Activated CD8-positive, alpha-beta memory T cell treated with anti-CD3 and anti-CD28 coated beads for 24 hours (primary cell): Measurements from ENCODE around the gene CIRBP.

Experiments
- DNase-seq: peaks from one replicate; pipeline ENCODE4 v3.0.0-alpha.2; 2020

Gene CIRBP

GRCh38 chr19:1257475-1258162, 11.5 kb upstream of the CIRBP start:
- DNase-seq = no peak

GRCh38 chr19:1258163-1258492, 11.0 kb upstream of the CIRBP start:
- DNase-seq = no peak

GRCh38 chr19:1258707-1259205, 10.4 kb upstream of the CIRBP start:
- DNase-seq = no peak

- DNase-seq = peak; percentile 89
These were observed 9.8 kb upstream of the CIRBP start for GRCh38 chr19:1259206-1259875.

- DNase-seq = no peak
These were observed 9.0 kb upstream of the CIRBP start for GRCh38 chr19:1259876-1260748.

- peak; percentile 98 for DNase-seq
These were observed 8.2 kb upstream of the CIRBP start for GRCh38 chr19:1260749-1261537.

GRCh38 chr19:1261538-1261797, 7.7 kb upstream of the CIRBP start:
- no peak for DNase-seq

GRCh38 chr19:1261798-1262622, 7.1 kb upstream of the CIRBP start:
- no peak for DNase-seq

- no peak for DNase-seq
These were observed 6.5 kb upstream of the CIRBP start for GRCh38 chr19:1262623-1263123.

GRCh38 chr19:1263188-1263587, 5.9 kb upstream of the CIRBP start:
- no peak for DNase-seq

- no peak for DNase-seq
These were observed 4.1 kb upstream of the CIRBP start for GRCh38 chr19:1264801-1265614.

GRCh38 chr19:1265615-1266128, 3.5 kb upstream of the CIRBP start:
- peak; percentile 80 for DNase-seq

- DNase-seq = peak; percentile 94
These were observed 2.8 kb upstream of the CIRBP start for GRCh38 chr19:1266129-1266915.

GRCh38 chr19:1266916-1267476, 2.1 kb upstream of the CIRBP start:
- peak; percentile 91 for DNase-seq

GRCh38 chr19:1267477-1268225, 1.5 kb upstream of the CIRBP start:
- DNase-seq = no peak

- DNase-seq = no peak
These were observed 687 bp upstream of the CIRBP start for GRCh38 chr19:1268226-1269064.

- peak; percentile 95 for DNase-seq
These were observed 513 bp downstream of the CIRBP start for GRCh38 chr19:1269478-1270212.
